NCI-H1092 treated with DMSO at 0.1 percent for 48 hours (cell line): Measurements from ENCODE around the gene RGS19.
"Not testable (repeated sequence)": the region's sequence is repeated elsewhere in the genome, so short reads cannot be mapped to it uniquely, and the experiment has no call there.

Experiments used
- DNase-seq: peaks from one replicate; lab custom pipeline; 2025; lab: John Stamatoyannopoulos, UW

RGS19 gene

DNA sequence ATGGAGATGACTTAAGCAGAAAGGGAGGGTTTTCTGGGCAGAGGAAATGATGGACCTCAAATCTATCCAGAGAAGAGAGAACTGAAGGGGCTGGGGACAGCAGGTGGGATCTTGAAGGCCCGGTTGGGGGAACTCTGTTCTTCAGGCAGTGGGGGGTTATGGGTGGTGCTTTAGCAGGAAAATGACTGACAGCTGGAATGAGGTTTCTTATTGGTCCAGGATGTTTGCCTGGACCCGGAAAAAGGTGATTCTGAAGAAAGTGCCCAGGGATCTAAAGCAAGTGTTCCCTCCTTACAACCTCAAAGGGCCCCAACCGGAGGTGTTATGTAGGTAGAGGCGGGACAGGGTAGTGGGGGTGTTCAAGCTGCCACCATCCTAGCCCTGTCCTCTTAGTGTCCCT is 16.1 kb upstream of the RGS19 start:
- DNase-seq: no peak

- no peak for DNase-seq
Observed at GRCh38 chr20:64093013-64093503, 13.7 kb upstream of the RGS19 start.

DNA sequence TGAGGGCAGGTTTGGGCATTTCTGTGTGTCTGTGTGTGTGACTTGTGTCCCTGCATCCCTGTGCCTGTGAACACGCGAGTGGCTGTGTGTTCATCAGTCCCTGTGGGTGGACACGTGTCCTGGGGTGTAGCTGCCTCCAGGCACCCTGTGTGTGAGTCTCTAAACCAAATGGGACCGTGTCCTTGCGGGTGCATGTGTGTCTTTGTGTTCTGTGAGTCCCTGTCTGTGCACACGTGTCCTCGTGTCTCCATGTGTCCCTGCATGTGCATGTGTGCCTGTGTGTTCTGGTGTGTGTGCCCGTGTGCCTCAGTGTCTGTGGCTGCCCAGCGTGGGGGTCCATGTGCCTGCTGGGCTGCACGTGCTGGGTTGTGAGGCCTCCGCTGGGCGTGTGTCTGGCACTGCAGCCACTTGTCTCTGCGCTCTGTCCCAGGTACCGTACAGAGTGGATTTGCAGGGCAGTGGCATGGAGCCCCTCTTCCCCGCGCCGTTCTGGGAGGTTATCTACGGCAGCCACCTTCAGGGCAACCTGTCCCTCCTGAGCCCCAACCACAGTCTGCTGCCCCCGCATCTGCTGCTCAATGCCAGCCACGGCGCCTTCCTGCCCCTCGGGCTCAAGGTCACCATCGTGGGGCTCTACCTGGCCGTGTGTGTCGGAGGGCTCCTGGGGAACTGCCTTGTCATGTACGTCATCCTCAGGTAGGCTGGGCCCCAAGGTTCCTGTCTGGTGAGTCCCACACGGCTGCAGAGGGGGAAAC is 13.1 kb upstream of the RGS19 start:
- no peak for DNase-seq

DNA sequence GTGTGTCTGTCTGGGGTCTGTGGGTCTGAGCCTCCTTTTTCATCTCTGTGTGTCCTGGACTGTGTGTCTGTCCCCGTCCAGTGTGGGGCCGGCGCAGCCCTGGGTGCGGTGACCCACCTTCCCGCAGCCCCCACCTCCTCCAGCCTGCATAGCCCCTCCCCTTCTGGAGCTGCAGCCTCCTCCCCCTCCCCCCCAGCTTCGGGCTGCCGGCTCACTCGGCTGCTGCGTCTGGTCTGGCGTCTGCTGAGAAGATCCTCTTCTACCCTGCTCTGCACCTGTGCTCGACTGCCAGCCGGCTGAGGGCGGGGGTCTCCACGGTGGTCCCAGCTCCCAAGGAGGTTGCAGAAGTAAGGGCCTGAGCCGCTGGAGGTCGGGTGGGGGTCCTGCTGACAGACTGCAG is 12.5 kb upstream of the RGS19 start:
- DNase-seq: no peak

DNA sequence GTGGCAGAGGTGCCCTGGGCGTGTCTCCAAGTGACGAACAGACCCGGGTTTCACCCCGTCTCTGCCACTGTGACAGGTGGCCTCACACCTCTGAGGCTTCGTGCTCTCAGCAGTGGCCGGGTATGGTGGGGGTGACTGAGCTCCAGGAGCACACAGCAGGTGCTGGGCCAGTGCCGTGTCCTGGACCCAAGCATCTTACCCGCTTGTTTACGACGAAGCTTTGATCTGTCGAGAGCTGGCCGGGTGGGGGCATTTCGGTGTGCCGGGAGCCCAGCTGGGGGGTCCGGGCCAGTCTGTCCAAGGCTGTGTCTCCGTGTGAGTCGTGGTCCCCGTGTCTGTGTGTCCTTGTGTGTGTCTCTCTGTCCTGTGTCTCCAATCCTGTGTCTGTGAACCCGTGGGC is 12.0 kb upstream of the RGS19 start:
- DNase-seq: no peak

DNA sequence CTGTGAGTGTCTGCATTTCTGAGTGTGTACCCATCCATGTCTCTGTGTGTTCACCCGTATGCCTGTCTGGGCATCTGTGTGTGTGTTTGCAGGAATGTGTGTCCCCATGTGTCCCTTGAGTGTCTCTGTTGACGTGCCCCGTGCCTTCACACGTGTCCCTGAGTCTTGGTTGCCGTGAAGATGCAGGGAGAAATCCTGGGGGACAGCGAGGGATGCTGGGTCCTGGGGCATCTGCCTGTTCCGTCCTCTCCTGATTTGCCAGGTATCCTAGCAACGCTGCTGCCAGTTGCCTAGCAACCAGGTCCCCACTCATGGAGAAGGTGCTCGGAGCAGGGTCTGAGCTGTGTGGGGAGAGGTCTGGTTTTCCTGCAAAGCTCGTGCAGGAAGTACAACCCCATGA is 10.8 kb upstream of the RGS19 start:
- no peak for DNase-seq

- DNase-seq: not testable (repeated sequence)
Observed at GRCh38 chr20:64088586-64088985, 9.3 kb upstream of the RGS19 start.

GRCh38 chr20:64087226-64087825 is 8.0 kb upstream of the RGS19 start:
- DNase-seq: not testable (repeated sequence)

DNA sequence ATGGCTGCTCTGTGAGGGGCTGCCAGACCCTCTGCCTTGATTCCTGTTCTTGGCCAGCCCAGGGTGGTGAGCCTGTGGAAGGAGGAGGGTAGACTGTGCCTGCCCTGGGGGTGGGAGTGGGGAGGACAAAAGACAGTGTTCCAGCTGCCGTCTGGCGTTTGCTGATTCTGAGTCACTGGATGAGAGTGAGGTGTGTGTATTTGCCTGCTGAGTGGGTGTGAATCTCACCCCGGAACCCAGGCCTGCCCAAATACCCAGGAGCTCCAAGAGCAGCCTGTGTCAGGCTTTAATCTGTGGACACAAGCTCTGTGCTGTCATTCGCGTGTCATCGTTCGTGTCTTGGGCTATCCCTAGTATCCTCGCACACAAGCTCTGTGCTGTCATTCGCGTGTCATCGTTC is 7.5 kb upstream of the RGS19 start:
- no peak for DNase-seq

DNA sequence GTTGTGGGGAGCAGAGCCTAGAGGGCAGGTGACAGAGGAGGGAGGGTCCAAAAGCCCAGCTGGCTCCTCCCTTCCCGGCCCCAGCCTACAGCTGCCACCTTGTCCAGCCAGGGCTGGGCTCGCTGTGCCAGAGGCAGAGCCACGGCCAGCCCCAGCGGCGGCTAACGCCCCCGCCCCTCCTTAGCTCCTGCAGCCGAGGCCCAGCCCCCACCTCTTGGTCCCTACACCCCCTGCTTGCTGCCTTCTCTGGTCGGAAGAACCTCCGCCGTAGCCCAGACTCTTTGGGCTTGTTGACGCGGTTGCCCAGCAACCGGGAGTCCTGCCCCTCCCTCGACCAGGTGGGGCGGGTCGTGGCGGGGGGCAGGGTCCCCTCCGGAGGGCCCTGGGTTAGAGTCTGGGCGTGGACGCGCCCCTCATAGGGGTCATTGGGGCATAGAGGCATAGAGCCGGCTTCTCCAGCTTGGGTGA is 5.4 kb upstream of the RGS19 start:
- no peak for DNase-seq

- DNase-seq: no peak
Observed at GRCh38 chr20:64083804-64084684, 4.7 kb upstream of the RGS19 start, which contains the start of gene LKAAEAR1. Gene LKAAEAR1, minus strand, starts transcription at chr20:64084398. Its CDS starts 179 bp downstream, at chr20:64084219.

- DNase-seq: peak; percentile 68
Observed at GRCh38 chr20:64083378-64083803, 4.1 kb upstream of the RGS19 start.

DNA sequence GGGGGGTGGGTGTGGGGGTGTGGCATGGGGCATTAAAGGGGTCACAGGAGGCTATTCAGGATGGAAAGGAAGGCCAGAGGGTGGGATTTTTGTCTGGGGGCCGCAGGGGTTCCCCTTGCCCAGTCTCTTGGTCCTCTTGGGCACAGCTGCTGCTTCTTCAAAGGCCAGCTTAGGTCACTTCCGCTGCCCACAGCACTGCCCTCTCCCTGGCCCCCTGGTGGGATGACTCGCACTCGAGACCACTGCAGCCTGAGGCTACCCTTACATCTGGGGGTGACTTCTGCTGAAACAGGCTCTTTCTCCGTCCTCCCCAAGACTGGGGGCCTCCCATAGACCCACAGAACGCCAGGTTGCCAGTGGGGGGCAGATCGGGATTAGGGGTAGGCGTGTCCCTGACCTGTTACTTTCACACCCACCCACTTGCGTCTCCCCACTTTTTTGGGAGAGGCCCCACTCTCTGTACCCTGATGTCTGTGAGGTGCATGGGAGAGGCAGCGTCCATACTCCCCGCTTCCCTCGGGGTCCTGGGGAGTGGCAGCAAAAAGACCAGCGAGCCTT is 3.6 kb upstream of the RGS19 start:
- DNase-seq: no peak

DNA sequence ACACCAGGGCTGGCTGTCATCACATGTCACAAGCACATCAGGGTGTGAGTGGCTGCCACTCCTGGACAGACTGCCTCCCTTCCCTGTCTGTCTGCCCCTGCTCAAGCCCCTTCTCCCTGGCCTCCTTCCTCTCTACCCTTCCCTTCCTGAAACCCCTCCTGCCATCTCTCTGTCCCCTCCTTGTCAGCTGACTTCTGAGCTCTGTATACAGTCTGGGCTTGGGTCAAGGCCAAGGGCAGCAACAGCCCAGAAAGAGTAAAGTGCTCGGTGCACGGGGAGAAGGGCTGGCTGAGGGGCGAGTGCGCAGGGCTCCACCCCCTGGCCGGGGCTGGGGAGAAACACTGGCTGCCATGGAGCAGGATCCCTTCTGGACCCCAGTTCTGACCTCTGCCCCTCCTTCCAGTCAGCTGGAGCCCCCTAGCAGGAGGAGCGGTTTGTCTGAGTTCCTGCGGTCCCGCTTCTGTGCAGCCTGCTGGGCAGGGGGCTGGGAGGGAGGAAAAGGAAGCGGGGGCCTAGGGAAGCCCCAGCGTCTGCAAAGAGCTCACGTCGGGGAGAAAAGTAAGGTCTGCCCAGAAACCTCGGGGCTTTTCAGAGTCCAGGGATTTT is 2.9 kb upstream of the RGS19 start:
- DNase-seq: no peak

- no peak for DNase-seq
Observed at GRCh38 chr20:64081624-64081964, 2.3 kb upstream of the RGS19 start.

DNA sequence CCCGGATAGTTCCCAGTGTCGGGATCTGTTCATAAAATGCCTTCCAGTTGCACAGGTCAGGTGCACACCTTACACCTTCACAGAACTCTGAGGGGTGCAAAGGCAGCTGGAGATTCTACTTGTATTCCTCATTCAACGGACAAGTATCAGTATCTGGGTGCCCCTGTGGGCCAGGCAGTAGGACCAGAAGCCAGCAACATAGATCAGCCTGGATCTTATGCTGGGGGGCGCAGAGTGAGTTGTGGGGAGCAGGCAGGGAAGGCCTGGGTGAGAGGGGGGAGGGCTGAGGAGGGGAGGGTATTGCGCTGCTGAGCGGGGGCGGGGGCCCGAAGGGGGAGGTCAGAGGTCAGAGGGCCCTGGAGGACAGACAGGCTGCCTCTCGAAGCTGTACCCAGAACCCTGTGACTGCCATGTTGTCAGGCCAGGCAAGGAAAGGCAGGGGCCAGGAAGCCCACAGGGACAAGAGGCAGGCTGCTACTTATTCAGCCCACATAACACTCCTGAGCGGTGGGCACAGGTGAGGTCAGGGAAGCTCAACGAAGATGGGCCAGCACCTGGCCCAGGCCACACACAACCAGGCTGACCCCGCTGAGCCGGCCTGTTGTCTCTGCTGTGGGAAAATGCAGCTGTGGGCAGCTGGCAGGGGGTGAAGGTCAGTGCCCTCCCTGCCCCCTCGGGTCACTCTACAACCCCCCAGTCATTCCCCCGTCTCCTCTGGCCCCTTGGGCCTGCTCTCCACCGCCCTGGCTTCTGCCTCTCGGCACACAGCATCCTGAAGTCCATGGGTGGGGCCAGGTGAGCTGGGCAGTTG is 1.7 kb upstream of the RGS19 start:
- DNase-seq: no peak

DNA sequence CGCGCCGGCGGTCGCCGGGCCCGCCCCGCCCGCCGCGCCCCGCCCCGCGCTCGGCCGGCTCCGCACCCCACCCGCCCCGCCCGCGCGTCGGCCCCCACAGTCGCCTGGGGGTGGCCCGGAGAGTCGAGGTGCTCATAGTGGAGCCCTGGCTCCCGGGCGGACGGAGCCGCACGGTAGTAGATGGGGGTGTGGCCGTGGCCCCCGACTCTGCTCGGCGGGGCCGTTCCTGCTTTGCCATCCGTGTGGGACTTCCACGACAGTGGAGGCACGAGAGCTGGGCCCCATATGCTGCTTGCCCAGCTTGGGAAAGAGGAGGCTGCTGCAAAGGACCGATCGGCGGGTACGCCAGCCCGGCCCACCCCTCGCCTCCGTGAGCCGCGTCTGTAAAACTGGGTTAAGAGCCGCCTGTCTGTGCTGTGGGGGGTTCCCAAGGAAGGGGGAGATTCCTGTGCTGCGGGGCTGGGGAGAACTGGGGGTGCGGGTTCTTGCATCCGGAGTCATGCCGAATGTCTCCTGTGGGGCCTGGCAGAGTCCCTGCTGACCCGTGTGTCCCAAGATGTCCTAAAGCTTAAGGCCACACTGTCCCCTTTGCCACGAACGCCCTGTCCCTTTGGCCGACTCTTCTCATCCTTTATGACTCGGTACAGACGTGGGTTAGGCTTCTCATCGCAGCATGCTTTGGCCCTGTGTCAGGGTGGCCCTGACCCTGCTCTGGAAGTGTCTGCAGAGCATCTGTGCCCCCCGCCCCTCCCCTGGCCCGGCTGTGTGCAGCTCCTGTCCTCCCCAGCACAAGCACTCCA is 895 bp upstream of the RGS19 start, which contains the start of gene OPRL1:
Gene OPRL1, plus strand, starts transcription at position 70 of the 800 bp plus-strand sequence. CDS start 12,639 bp downstream, outside the sequence.
- no peak for DNase-seq

GRCh38 chr20:64078934-64079272 is 415 bp downstream of the RGS19 start:
- no peak for DNase-seq

DNA sequence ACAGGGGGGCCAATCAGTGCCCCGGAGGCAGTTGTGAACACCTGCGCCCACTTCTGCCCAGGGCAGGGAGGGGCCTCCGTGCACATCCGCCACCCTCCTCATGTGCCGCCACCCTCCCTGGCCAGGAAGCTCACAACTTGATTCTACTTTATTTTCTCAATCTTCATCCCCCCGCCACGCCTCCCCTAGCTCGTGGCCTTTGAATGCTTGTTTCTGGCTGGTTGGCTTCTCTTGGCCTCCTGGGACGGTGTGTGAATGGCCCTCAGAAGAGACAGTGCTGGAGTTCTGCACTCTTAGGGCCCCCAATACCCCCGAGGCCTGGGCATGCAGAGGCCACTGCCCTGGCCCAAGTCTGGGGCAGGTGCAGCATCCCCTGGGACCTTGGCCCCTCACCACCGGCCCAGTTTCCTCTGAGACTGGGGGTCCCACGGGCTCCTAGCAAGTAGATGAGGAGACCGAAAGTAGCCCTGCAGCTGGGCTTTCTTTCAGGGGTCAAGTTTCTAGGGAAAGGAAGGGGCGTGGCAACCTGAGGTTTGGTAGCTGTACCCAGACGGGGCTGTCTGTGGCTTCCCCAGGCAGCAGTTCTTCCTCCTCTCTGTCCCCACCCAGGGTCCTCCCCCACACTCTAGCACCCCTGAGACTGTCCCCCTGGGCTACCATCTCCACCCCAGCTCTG is 1.3 kb downstream of the RGS19 start:
- DNase-seq: no peak

DNA sequence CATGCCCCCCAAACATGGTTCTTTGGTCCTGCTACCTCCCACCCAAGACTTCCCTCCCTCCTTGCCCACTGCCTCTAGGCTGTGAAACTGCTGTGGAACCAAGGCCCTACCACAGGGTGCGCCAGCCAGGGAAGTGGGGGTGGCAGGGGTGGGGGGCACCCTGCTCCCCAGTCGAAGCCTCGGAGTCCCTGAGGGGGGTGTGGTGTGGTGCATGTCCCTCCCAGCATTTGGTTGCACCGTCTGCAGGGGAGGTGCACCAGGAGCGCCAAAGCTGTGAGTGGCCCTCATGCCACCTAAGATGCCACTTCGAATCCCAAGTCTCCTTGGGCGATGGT is 1.8 kb downstream of the RGS19 start:
- no peak for DNase-seq
